HEK293 (cell line): ENCODE results near the gene NPC2.

Source experiments
- CTCF ChIA-PET: fragments of 350-600 bp; formaldehyde crosslinking; extraction: SDS; loops from one replicate; lab custom pipeline; 2021; ENCODE audit warnings: antibody characterized with exemption; lab: Yijun Ruan, JAX
- POLR2A ChIA-PET: fragments of 300-600 bp; formaldehyde crosslinking; extraction: SDS; loops from one replicate; lab custom pipeline; 2020; ENCODE audit warnings: antibody characterized with exemption, inconsistent platforms; lab: Yijun Ruan, JAX
- H3K27ac ChIP-seq: fragments of 200-500 bp; sonication (Bioruptor generic); 2 replicates; pipeline ENCODE4 v1.5.1; 2014; ENCODE audit warnings: low read depth, low read length, control low read depth, inconsistent platforms; ENCODE audit errors: extremely low read depth
- H3K36me3 ChIP-seq, 2 experiments: fragments of 200-500 bp in 1 of 2; sonication (Bioruptor generic) in 1 of 2; 1 replicate in 1 of 2; 2 replicates in 1 of 2; pipeline ENCODE4 v1.5.1; 2014 to 2017; ENCODE audit warnings: inconsistent platforms in 2 of 2, low read length in 2 of 2; ENCODE audit not compliant: control insufficient read depth in 2 of 2, insufficient read depth in 1 of 2
- H3K4me1 ChIP-seq: fragments of 200-500 bp; sonication (Bioruptor generic); 2 replicates; pipeline ENCODE4 v1.5.1; 2014; ENCODE audit warnings: mild to moderate bottlenecking, low read length, inconsistent platforms; ENCODE audit not compliant: control insufficient read depth, insufficient read depth
- H3K4me3 ChIP-seq: 2 replicates; pipeline ENCODE4 v1.5.1; 2011; ENCODE audit warnings: low read depth, mild to moderate bottlenecking, control low read depth, low read length, moderate library complexity
- H3K9me3 ChIP-seq: fragments of 200-500 bp; sonication (Bioruptor generic); 2 replicates; pipeline ENCODE4 v1.5.1; 2014; ENCODE audit warnings: low read depth, low read length, inconsistent platforms; ENCODE audit not compliant: control insufficient read depth, insufficient read depth
- CTCF ChIP-seq: fragments of 450-650 bp; formaldehyde crosslinking; IDR thresholded peaks from 2 replicates; pipeline ENCODE4 v1.5.1; 2016; ENCODE audit warnings: missing biosample characterization, missing genetic modification characterization
- FEZF1 ChIP-seq: fragments of 450-650 bp; formaldehyde crosslinking; IDR thresholded peaks from 2 replicates; pipeline ENCODE4 v1.5.1; 2016; ENCODE audit warnings: missing biosample characterization, missing genetic modification characterization
- TRIM28 ChIP-seq: IDR thresholded peaks from 2 replicates; pipeline ENCODE4 v1.6.1; 2011; ENCODE audit warnings: low read length, control low read depth, borderline replicate concordance
- ZBTB7A ChIP-seq: fragments of 450-650 bp; formaldehyde crosslinking; IDR thresholded peaks from 2 replicates; pipeline ENCODE4 v1.5.1; 2016; ENCODE audit warnings: low read depth, missing biosample characterization, missing genetic modification characterization
- ZEB2 ChIP-seq: fragments of 450-650 bp; formaldehyde crosslinking; IDR thresholded peaks from 2 replicates; pipeline ENCODE4 v1.5.1; 2016; ENCODE audit warnings: missing biosample characterization, missing genetic modification characterization
- ZFHX2 ChIP-seq: fragments of 450-650 bp; formaldehyde crosslinking; conservative IDR thresholded peaks from 2 replicates; pipeline ENCODE4 v1.5.1; 2016; ENCODE audit warnings: missing biosample characterization, missing genetic modification characterization
- ZFP41 ChIP-seq: fragments of 450-650 bp; formaldehyde crosslinking; IDR thresholded peaks from 2 replicates; pipeline ENCODE4 v1.5.1; 2016; ENCODE audit warnings: missing biosample characterization, missing genetic modification characterization, borderline replicate concordance
- ZNF146 ChIP-seq: fragments of 450-650 bp; formaldehyde crosslinking; IDR thresholded peaks from 2 replicates; pipeline ENCODE4 v1.5.1; 2016; ENCODE audit warnings: missing biosample characterization, missing genetic modification characterization
- ZNF155 ChIP-seq: fragments of 450-650 bp; formaldehyde crosslinking; IDR thresholded peaks from 2 replicates; pipeline ENCODE4 v1.5.1; 2016; ENCODE audit warnings: missing biosample characterization, missing genetic modification characterization
- ZNF169 ChIP-seq: fragments of 450-650 bp; formaldehyde crosslinking; IDR thresholded peaks from 2 replicates; pipeline ENCODE4 v1.5.1; 2016; ENCODE audit warnings: missing biosample characterization, missing genetic modification characterization
- ZNF184 ChIP-seq: fragments of 450-650 bp; IDR thresholded peaks from 2 replicates; pipeline ENCODE4 v1.5.1; 2018; ENCODE audit warnings: missing biosample characterization, mild to moderate bottlenecking, missing genetic modification characterization
- ZNF223 ChIP-seq: fragments of 450-650 bp; formaldehyde crosslinking; IDR thresholded peaks from 2 replicates; pipeline ENCODE4 v1.5.1; 2016; ENCODE audit warnings: missing biosample characterization, missing genetic modification characterization
- ZNF24 ChIP-seq: fragments of 450-650 bp; formaldehyde crosslinking; IDR thresholded peaks from 2 replicates; pipeline ENCODE4 v1.5.1; 2016; ENCODE audit warnings: missing biosample characterization, missing genetic modification characterization
- ZNF292 ChIP-seq: fragments of 450-650 bp; formaldehyde crosslinking; IDR thresholded peaks from 2 replicates; pipeline ENCODE4 v1.5.1; 2016; ENCODE audit warnings: low read depth, missing biosample characterization, missing genetic modification characterization, borderline replicate concordance
- ZNF354C ChIP-seq: fragments of 450-650 bp; formaldehyde crosslinking; IDR thresholded peaks from 2 replicates; pipeline ENCODE4 v1.5.1; 2016; ENCODE audit warnings: missing biosample characterization, missing genetic modification characterization, low read depth, borderline replicate concordance
- ZNF521 ChIP-seq: fragments of 450-650 bp; formaldehyde crosslinking; IDR thresholded peaks from 2 replicates; pipeline ENCODE4 v1.5.1; 2017; ENCODE audit warnings: missing biosample characterization, mild to moderate bottlenecking, missing genetic modification characterization
- ZNF529 ChIP-seq: fragments of 450-650 bp; formaldehyde crosslinking; IDR thresholded peaks from 2 replicates; pipeline ENCODE4 v1.5.1; 2017; ENCODE audit warnings: missing genetic modification characterization, missing biosample characterization; ENCODE audit not compliant: insufficient replicate concordance
- ZNF558 ChIP-seq: fragments of 450-650 bp; formaldehyde crosslinking; IDR thresholded peaks from 2 replicates; pipeline ENCODE4 v1.5.1; 2016; ENCODE audit warnings: missing biosample characterization, missing genetic modification characterization
- ZNF610 ChIP-seq: fragments of 450-650 bp; formaldehyde crosslinking; IDR thresholded peaks from 2 replicates; pipeline ENCODE4 v1.5.1; 2016; ENCODE audit warnings: missing biosample characterization, missing genetic modification characterization, borderline replicate concordance
- TF ChIP-seq, protein P1 (sequence below): fragments of 450-650 bp; formaldehyde crosslinking; conservative IDR thresholded peaks from 2 replicates; pipeline ENCODE4 v1.5.1; 2016; ENCODE audit warnings: low read depth, missing biosample characterization, missing genetic modification characterization

The NPC2 gene

DNA sequence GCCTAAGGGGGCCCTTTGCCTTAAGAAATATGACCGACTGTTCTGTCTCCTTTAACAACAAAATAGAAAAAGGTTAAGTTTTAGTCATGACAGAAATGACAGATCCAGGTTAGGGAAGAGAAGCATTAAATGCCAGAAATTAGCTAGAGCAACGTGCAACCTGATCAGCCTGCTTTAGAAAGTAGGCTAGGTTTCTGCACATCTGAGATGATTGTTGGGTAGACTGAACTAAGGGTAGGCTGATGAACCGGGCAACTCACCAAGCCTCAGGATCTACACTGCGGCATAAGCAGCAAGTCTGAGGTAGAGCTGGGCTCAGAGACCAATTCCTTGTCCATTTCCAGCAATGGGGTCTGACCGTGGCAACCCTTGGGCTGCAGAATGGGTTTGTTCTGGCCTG, 29.4 kb downstream of the NPC2 start:
- TF ChIP-seq ZNF146 (tag by site-specific recombination) (no peak), ZFP41 (tag by site-specific recombination) (no peak), ZNF169 (no peak), ZNF223 (tag by site-specific recombination) (no peak), ZNF610 (tag by site-specific recombination) (no peak), ZFHX2 (tag by site-specific recombination) (no peak), TRIM28 (no peak), CTCF (tag by site-specific recombination) (no peak), ZNF155 (tag by site-specific recombination) (no peak), ZNF521 (tag by site-specific recombination) (no peak), ZNF558 (tag by site-specific recombination) (no peak), ZNF354C (tag by site-specific recombination) (no peak), ZBTB7A (tag by site-specific recombination) (no peak), ZNF292 (tag by site-specific recombination) (no peak), ZNF24 (tag by site-specific recombination) (no peak), ZNF529 (tag by site-specific recombination) (no peak)
- TF ChIP-seq, protein P1, sequence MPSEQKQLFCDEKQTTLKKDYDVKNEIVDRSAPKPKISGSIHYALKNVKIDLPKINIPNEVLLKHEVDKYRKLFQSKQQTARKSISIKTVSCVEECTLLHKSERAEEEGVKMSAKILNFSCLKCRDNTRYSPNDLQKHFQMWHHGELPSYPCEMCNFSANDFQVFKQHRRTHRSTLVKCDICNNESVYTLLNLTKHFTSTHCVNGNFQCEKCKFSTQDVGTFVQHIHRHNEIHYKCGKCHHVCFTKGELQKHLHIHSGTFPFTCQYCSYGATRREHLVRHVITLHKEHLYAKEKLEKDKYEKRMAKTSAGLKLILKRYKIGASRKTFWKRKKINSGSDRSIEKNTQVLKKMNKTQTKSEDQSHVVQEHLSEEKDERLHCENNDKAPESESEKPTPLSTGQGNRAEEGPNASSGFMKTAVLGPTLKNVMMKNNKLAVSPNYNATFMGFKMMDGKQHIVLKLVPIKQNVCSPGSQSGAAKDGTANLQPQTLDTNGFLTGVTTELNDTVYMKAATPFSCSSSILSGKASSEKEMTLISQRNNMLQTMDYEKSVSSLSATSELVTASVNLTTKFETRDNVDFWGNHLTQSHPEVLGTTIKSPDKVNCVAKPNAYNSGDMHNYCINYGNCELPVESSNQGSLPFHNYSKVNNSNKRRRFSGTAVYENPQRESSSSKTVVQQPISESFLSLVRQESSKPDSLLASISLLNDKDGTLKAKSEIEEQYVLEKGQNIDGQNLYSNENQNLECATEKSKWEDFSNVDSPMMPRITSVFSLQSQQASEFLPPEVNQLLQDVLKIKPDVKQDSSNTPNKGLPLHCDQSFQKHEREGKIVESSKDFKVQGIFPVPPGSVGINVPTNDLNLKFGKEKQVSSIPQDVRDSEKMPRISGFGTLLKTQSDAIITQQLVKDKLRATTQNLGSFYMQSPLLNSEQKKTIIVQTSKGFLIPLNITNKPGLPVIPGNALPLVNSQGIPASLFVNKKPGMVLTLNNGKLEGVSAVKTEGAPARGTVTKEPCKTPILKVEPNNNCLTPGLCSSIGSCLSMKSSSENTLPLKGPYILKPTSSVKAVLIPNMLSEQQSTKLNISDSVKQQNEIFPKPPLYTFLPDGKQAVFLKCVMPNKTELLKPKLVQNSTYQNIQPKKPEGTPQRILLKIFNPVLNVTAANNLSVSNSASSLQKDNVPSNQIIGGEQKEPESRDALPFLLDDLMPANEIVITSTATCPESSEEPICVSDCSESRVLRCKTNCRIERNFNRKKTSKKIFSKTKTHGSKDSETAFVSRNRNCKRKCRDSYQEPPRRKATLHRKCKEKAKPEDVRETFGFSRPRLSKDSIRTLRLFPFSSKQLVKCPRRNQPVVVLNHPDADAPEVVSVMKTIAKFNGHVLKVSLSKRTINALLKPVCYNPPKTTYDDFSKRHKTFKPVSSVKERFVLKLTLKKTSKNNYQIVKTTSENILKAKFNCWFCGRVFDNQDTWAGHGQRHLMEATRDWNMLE (tag by site-specific recombination) = no peak
- Histone ChIP-seq H3K9me3 (no peaks in the 10 kb centered on the region), H3K27ac (no peak overlapping the region), H3K36me3 (no peaks in the 10 kb centered on the region), H3K4me1 (no peaks in the 10 kb centered on the region), H3K4me3 (no peak overlapping the region)
- CTCF ChIA-PET = no interaction called here
- POLR2A ChIA-PET = no interaction called here

DNA sequence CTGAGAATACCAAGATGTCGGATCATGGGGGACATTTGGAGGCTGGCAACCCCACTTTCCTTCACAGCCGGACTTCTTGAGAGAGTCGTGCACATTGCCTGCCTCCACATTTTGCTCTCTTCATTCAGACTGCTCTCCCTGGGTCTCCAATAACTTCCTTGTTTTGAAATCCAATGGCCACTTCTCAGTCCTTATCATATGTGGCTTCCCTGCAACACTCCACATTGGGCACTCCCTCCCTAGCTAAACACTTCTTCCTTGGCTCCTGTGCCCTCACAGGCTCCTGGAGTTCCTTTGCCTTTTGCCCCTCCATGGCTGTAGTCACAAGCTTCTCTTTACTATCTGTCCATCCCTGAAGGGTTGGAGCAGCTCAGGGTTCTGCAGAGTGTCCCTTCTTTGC, 30.1 kb downstream of the NPC2 start:
- ChIA-PET POLR2A (no interaction called here), CTCF (no interaction called here)
- H3K36me3 ChIP-seq = no peaks in the 10 kb centered on the region
- H3K4me3 ChIP-seq = no peak overlapping the region
- no peaks in the 10 kb centered on the region for H3K4me1 ChIP-seq
- TF ChIP-seq ZNF184 = no peak
- TF ChIP-seq FEZF1 (tag by site-specific recombination) = peak; percentile 52
- TF ChIP-seq ZEB2 (tag by site-specific recombination) = no peak
- no peak overlapping the region for H3K27ac ChIP-seq
- no peaks in the 10 kb centered on the region for H3K9me3 ChIP-seq
